Gastroesophageal sphincter (tissue), 2 donors: Measurements from ENCODE around the gene CHGA.

Source experiments
- EP300 ChIP-seq: sonication (generic); formaldehyde crosslinking; IDR thresholded peaks from one replicate; pipeline ENCODE4 v1.6.1; 2017; ENCODE audit warnings: antibody characterized with exemption, mild to moderate bottlenecking
- POLR2AphosphoS5 ChIP-seq: sonication (generic); formaldehyde crosslinking; IDR thresholded peaks from one replicate; pipeline ENCODE4 v1.6.1; 2017; ENCODE audit warnings: antibody characterized with exemption

- TF ChIP-seq EP300, result no peak
- no peak for TF ChIP-seq POLR2AphosphoS5
Measured at GRCh38 chr14:92981726-92982125, 58.8 kb downstream of the CHGA start.
